DND-41 (cell line): Measurements from ENCODE around the gene ZKSCAN3.

Source experiments
- EZH2 ChIP-seq: IDR thresholded peaks from 3 replicates; pipeline ENCODE4 v1.6.1; 2012; ENCODE audit warnings: borderline replicate concordance, low read depth, mild to moderate bottlenecking, moderate library complexity, low read length, inconsistent platforms; ENCODE audit not compliant: severe bottlenecking
- TF ChIP-seq, protein P1 (sequence below): IDR thresholded peaks from 2 replicates; pipeline ENCODE4 v1.5.1; 2012; ENCODE audit warnings: borderline replicate concordance, low read length, moderate library complexity, mild to moderate bottlenecking; ENCODE audit not compliant: poor library complexity, severe bottlenecking; ENCODE audit errors: extremely low read depth

GRCh38 chr6:28360961-28361360, 11.2 kb downstream of the ZKSCAN3 start:
- TF ChIP-seq, protein P1, sequence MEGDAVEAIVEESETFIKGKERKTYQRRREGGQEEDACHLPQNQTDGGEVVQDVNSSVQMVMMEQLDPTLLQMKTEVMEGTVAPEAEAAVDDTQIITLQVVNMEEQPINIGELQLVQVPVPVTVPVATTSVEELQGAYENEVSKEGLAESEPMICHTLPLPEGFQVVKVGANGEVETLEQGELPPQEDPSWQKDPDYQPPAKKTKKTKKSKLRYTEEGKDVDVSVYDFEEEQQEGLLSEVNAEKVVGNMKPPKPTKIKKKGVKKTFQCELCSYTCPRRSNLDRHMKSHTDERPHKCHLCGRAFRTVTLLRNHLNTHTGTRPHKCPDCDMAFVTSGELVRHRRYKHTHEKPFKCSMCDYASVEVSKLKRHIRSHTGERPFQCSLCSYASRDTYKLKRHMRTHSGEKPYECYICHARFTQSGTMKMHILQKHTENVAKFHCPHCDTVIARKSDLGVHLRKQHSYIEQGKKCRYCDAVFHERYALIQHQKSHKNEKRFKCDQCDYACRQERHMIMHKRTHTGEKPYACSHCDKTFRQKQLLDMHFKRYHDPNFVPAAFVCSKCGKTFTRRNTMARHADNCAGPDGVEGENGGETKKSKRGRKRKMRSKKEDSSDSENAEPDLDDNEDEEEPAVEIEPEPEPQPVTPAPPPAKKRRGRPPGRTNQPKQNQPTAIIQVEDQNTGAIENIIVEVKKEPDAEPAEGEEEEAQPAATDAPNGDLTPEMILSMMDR = no peak
- no peak for TF ChIP-seq EZH2
